Neural crest cell (in vitro differentiated cells): ENCODE data around the gene MVB12A. TPM values are rescaled to one million over a fixed set of nuclear protein-coding genes. Genes with fewer than 3 reads are reported as not detected.
A peak's percentile ranks its signal among the peaks of the same experiment; 100 is the strongest.

Source experiments
- DNase-seq: peaks from one replicate; pipeline ENCODE4 v3.0.0; 2021; ENCODE audit warnings: low read depth, mixed read lengths, low spot score
- H3K27ac Mint-ChIP-seq: one replicate; pipeline ENCODE4 v1.8.0; 2021; ENCODE audit warnings: mild to moderate bottlenecking, mixed read lengths; ENCODE audit not compliant: unreplicated experiment
- H3K27me3 Mint-ChIP-seq: 2 replicates; pipeline ENCODE4 v1.8.0; 2021; ENCODE audit warnings: low read depth, mild to moderate bottlenecking, mixed read lengths
- H3K36me3 Mint-ChIP-seq: 2 replicates; pipeline ENCODE4 v1.8.0; 2021; ENCODE audit warnings: low read depth, mild to moderate bottlenecking, mixed read lengths
- H3K4me1 Mint-ChIP-seq: 2 replicates; pipeline ENCODE4 v1.8.0; 2021; ENCODE audit warnings: mixed read lengths
- H3K4me3 Mint-ChIP-seq: one replicate; pipeline ENCODE4 v1.8.0; 2021; ENCODE audit warnings: mild to moderate bottlenecking, mixed read lengths
- H3K9me3 Mint-ChIP-seq: 2 replicates; pipeline ENCODE4 v1.8.0; 2021; ENCODE audit warnings: mixed read lengths
- total RNA-seq: library from RNA; stranded (reverse); gene quantifications from 2 replicates; pipeline ENCODE4 v1.2.1, GENCODE V29; 2021
- TF ChIP-seq, protein P1 (sequence below): fragments of 200-600 bp; sonication (generic); conservative IDR thresholded peaks from 2 replicates; pipeline ENCODE4 v1.5.0; 2021; ENCODE audit warnings: antibody characterized with exemption, mild to moderate bottlenecking

MVB12A gene
- total RNA-seq, 1 donor from 2014 or later = 48.1 TPM

DNA sequence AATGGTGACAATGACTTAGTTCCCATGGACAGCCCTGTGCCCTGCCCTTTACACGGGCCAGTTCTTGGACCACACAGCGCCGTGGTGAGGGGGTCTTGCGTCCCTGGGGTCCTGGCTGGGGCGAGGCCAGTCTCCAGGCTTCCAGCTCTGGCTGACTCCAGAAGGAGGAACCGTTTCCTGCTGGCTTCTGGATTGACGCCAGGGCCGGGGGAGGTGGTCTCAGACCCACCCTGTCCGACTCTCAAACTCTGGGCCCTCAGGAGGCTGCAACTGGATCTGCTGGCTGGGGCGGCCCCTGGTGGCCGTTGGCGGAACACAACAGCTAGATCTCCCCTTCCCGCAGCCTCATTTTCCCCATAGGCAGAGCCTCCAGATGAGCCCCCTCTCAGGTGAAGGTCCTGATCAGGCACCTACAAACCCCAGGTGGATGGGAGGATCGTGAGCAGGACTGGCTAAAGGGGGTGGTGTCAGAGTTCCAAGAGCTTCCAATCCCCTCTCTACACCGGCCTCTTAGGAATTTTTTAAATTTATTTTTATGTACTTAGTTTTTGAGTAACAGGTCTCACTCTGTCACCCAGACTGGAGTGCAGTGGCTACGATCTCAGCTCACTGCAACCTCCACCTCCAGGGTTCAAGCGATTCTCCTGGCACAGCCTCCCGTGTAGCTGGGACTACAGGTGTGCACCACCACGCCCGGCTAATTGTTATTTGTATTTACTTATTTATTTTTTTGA is 33.8 kb upstream of the MVB12A start:
- peak; percentile 67 for DNase-seq
- no peak overlapping the region for H3K27ac Mint-ChIP-seq
- H3K27me3 Mint-ChIP-seq = peaks cover 21% of the 10 kb centered on the region
- H3K4me1 Mint-ChIP-seq = peaks cover 12% of the 10 kb centered on the region
- H3K36me3 Mint-ChIP-seq = no peaks in the 10 kb centered on the region
- TF ChIP-seq, protein P1, sequence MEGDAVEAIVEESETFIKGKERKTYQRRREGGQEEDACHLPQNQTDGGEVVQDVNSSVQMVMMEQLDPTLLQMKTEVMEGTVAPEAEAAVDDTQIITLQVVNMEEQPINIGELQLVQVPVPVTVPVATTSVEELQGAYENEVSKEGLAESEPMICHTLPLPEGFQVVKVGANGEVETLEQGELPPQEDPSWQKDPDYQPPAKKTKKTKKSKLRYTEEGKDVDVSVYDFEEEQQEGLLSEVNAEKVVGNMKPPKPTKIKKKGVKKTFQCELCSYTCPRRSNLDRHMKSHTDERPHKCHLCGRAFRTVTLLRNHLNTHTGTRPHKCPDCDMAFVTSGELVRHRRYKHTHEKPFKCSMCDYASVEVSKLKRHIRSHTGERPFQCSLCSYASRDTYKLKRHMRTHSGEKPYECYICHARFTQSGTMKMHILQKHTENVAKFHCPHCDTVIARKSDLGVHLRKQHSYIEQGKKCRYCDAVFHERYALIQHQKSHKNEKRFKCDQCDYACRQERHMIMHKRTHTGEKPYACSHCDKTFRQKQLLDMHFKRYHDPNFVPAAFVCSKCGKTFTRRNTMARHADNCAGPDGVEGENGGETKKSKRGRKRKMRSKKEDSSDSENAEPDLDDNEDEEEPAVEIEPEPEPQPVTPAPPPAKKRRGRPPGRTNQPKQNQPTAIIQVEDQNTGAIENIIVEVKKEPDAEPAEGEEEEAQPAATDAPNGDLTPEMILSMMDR = peak; percentile 88
- H3K9me3 Mint-ChIP-seq = no peaks in the 10 kb centered on the region
- peak overlapping the region; percentile 62 for H3K4me3 Mint-ChIP-seq

DNA sequence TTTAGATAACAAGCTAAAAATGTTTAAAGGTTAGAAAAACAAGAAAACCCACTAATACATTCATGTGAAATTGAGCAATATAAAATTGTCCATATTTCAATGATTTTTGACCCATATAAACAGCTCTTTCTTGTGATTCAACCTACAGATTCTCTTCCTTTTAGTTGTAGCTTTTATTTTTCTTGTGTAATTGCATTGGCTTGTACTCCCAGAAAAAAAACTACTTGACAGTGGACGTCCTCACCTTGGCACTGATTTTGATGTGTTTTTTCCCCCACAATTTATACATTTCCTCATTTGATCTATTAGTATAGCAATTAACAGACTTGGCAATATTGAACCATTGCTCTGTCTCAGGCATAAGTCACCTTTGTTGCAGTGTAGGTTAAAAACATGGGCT is 30.6 kb upstream of the MVB12A start:
- H3K27ac Mint-ChIP-seq = no peak overlapping the region
- no peak overlapping the region for H3K4me3 Mint-ChIP-seq
- no peak for DNase-seq
- H3K36me3 Mint-ChIP-seq = no peaks in the 10 kb centered on the region
- TF ChIP-seq, protein P1 = no peak
- H3K27me3 Mint-ChIP-seq = peaks cover 21% of the 10 kb centered on the region
- peaks cover 11% of the 10 kb centered on the region for H3K4me1 Mint-ChIP-seq
- H3K9me3 Mint-ChIP-seq = no peaks in the 10 kb centered on the region

DNA sequence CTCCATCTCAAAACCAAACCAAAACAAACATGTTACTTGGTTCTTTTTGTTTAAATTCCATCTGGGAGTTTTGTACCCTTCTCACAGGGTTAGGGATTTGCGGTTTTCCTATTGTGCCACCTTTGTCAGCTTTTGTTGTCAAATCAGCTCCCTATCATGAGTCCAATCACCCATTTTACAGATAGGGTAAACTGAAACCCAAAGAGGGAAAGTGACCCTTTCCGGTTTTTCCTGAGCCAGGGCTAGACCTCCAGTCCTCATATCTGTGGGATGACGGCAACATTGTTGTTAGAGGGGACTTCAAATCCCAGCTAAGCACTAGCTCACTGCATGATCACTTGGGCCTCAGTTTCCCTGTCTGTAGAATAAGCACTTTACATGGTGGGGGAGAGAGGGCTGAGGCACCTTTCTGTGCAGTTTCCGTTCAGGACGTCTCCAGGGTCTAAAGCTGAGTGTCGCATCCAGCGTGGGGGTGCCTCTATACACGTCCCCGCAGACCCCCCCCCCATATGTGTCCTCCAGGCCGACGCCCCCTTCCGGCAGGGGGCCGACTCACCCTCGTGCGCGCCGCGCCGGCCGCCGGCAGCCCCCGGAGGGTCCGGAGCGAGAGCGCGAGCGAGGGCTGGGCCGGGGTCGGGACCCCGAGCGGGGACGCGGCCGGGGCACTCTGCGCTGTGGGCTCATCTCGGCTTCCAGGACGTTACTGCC is 29.7 kb upstream of the MVB12A start:
- TF ChIP-seq, protein P1 = peak; percentile 42
- Mint-ChIP-seq H3K27me3 (peaks cover 21% of the 10 kb centered on the region), H3K9me3 (no peaks in the 10 kb centered on the region), H3K4me1 (peaks cover 12% of the 10 kb centered on the region), H3K4me3 (peak overlapping the region; percentile 93), H3K27ac (no peak overlapping the region), H3K36me3 (no peaks in the 10 kb centered on the region)
- peak; percentile 26 for DNase-seq

- Mint-ChIP-seq H3K36me3 (no peaks in the 10 kb centered on the region), H3K4me1 (peaks cover 14% of the 10 kb centered on the region), H3K9me3 (no peaks in the 10 kb centered on the region), H3K27ac (no peak overlapping the region), H3K4me3 (peak overlapping the region; percentile 93), H3K27me3 (peaks cover 21% of the 10 kb centered on the region)
- TF ChIP-seq, protein P1 = peak; percentile 68
- DNase-seq = peak; percentile 89
Measured at GRCh38 chr19:17390665-17391370, 29.0 kb upstream of the MVB12A start.

GRCh38 chr19:17391371-17392151 is 28.3 kb upstream of the MVB12A start:
- Mint-ChIP-seq H3K27me3 (peaks cover 19% of the 10 kb centered on the region), H3K9me3 (no peaks in the 10 kb centered on the region), H3K27ac (no peak overlapping the region), H3K4me1 (peaks cover 14% of the 10 kb centered on the region), H3K4me3 (peak overlapping the region; percentile 93), H3K36me3 (no peaks in the 10 kb centered on the region)
- no peak for DNase-seq
- TF ChIP-seq, protein P1 = peak; percentile 41
